Lung (tissue), 12 donors: ENCODE data around the gene DTL. TPM values are rescaled to one million over a fixed set of nuclear protein-coding genes. Genes with fewer than 3 reads are reported as not detected.

Experiments used
- ATAC-seq: fragments of 200-7000 bp; cut with Tn5 transposase; one replicate; pipeline ENCODE4 v1.9.1; 2020; ENCODE audit warnings: moderate number of reproducible peaks; ENCODE audit not compliant: insufficient read depth, low FRiP score
- DNase-seq, 3 donors: peaks; one replicate each; pipeline ENCODE4 v3.0.0-alpha.2; 2013 to 2017
- H3K27ac ChIP-seq, 2 donors: one replicate each; pipeline ENCODE4 v1.5.1; 2013; ENCODE audit warnings: mild to moderate bottlenecking in 2 of 2, moderate library complexity in 2 of 2, control low read depth in 1 of 2, inconsistent platforms in 1 of 2, low read depth in 1 of 2, low read length in 1 of 2
- H3K27me3 ChIP-seq, 3 donors: one replicate each; pipeline ENCODE4 v1.5.1; 2013; ENCODE audit warnings: low read length in 2 of 3; ENCODE audit not compliant: control insufficient read depth in 3 of 3, insufficient read depth in 3 of 3
- H3K36me3 ChIP-seq, 4 donors: one replicate each; pipeline ENCODE4 v1.5.1; 2013; ENCODE audit warnings: low read length in 4 of 4, mild to moderate bottlenecking in 1 of 4, moderate library complexity in 1 of 4; ENCODE audit not compliant: control insufficient read depth in 4 of 4, insufficient read depth in 4 of 4
- H3K4me1 ChIP-seq, 5 donors: one replicate each; pipeline ENCODE4 v1.5.1; 2013; ENCODE audit warnings: low read length in 5 of 5, mild to moderate bottlenecking in 2 of 5, moderate library complexity in 1 of 5; ENCODE audit not compliant: control insufficient read depth in 5 of 5, insufficient read depth in 5 of 5
- H3K4me3 ChIP-seq: one replicate; pipeline ENCODE4 v1.5.1; 2013; ENCODE audit warnings: mild to moderate bottlenecking, control low read depth, moderate library complexity
- H3K9ac ChIP-seq, 2 donors: one replicate each; pipeline ENCODE4 v1.5.1; 2013; ENCODE audit warnings: low read length in 2 of 2, control low read depth in 1 of 2; ENCODE audit not compliant: insufficient read depth in 1 of 2
- H3K9me3 ChIP-seq, 4 donors: one replicate each; pipeline ENCODE4 v1.5.1; 2013; ENCODE audit warnings: low read length in 3 of 4, mild to moderate bottlenecking in 1 of 4, moderate library complexity in 1 of 4; ENCODE audit not compliant: control insufficient read depth in 4 of 4, insufficient read depth in 3 of 4
- CTCF ChIP-seq: IDR thresholded peaks from 2 replicates; pipeline ENCODE4 v1.5.1; 2012; ENCODE audit warnings: mild to moderate bottlenecking; ENCODE audit errors: control extremely low read depth, extremely low read depth
- WGBS, 2 donors: extraction: QIAGEN DNeasy Blood & Tissue Kit; methylation state at CpG; one replicate each; pipeline ENCODE4 v1.1.7; 2013; 5-methylcytosine and 5-hydroxymethylcytosine counted together
- polyA plus RNA-seq, 2 donors: library from polyadenylated mRNA; stranded (reverse); fragments of 200-250 nt; gene quantifications; one replicate each; pipeline ENCODE4 v1.2.1, GENCODE V29; 2013
- total RNA-seq, 2 donors: library from RNA; depleted of rRNA in 1 of 2; stranded (reverse); fragments of >200 nt in 1 of 2; gene quantifications; one replicate each; pipeline ENCODE4 v1.2.1, GENCODE V29; 2014 to 2021
- donor health status: control.
- donor health status: control.
- donor health status: Bipolar disorder and iron deficiency.
- donor health status: healthy.
- donor health status: DM: yes; HTN: yes; CAD: no.

Gene DTL
- total and polyA plus RNA-seq, 4 donors, result 1.1 to 27.8 (median 3.4) TPM

- Histone ChIP-seq H3K9ac (no peak overlapping the region), H3K36me3 (no peaks in the 10 kb centered on the region), H3K27ac (peak overlapping the region in 1 of 2 donors; percentile 67), H3K4me3 (no peak overlapping the region), H3K9me3 (no peaks in the 10 kb centered on the region), H3K27me3 (no peaks in the 10 kb centered on the region), H3K4me1 (no peaks in the 10 kb centered on the region)
- no peak for ATAC-seq
- peak in 1 of 3 donors; percentile 36 for DNase-seq
- 72 to 77% methylated on average over 7 of the region's 7 CpGs for WGBS, 2 donors
- no peak for TF ChIP-seq CTCF
Observed at GRCh38 chr1:212118167-212118871, 82.8 kb downstream of the DTL start.

DNA sequence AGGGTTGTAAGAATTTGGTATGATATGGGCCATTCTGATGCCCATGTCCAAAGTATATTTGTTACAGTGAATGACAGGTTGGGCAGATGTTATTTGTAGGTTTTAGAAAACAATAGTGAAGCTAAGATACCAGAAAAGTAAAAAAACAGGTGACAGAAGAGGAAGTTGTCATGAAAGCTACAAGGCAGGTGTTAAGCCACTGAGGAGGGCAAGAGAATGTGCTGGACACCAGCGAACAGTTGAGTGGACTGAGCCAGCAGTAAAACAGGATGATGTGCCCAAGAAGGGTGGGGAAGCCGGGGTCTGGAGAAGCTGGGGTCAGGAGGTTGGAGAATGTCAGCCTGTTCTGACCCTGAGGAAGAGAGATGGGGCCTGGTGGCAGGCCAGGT lies 83.3 kb downstream of the DTL start:
- Histone ChIP-seq H3K4me3 (no peak overlapping the region), H3K36me3 (no peaks in the 10 kb centered on the region), H3K9me3 (no peaks in the 10 kb centered on the region), H3K4me1 (no peaks in the 10 kb centered on the region), H3K27ac (peak overlapping the region in 1 of 2 donors; percentile 67), H3K9ac (no peak overlapping the region), H3K27me3 (no peaks in the 10 kb centered on the region)
- no peak for TF ChIP-seq CTCF
- WGBS, 2 donors, result 86 to 100% methylated on average over 2 of the region's 2 CpGs
- DNase-seq (no peak), ATAC-seq (no peak)

DNA sequence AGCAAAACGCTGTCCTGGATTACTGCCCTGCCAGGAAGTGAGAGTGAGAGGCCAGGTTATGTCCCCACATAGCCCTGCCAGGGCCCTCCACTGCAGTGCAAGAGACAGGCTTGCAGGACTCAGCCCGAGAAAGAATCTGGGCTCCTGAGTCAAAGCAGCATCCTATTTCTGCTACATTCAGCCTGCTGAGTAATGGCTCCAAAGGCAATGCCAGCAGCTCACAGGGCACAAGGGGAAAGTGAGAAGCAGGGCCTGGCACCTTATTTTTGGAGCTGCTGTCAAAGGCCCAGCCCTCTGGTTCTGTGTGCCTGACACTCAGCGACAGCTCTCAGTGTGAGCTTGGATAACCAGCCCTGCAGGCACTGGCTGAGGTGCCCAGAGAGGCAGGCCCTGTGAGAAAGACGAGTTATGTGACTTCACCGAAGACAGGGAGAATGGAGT lies 83.9 kb downstream of the DTL start:
- ATAC-seq, result no peak
- Histone ChIP-seq H3K27me3 (no peaks in the 10 kb centered on the region), H3K36me3 (no peaks in the 10 kb centered on the region), H3K4me1 (no peaks in the 10 kb centered on the region), H3K9me3 (no peaks in the 10 kb centered on the region), H3K27ac (peak overlapping the region in 1 of 2 donors; percentile 67), H3K9ac (no peak overlapping the region), H3K4me3 (no peak overlapping the region)
- DNase-seq, result no peak
- TF ChIP-seq CTCF, result no peak
- WGBS, 2 donors, result 71 to 83% methylated on average over 5 of the region's 5 CpGs

- 97 to 99% methylated on average over 3 of the region's 3 CpGs for WGBS, 2 donors
- Histone ChIP-seq H3K9ac (no peak overlapping the region), H3K4me3 (no peak overlapping the region), H3K4me1 (no peaks in the 10 kb centered on the region), H3K27me3 (no peaks in the 10 kb centered on the region), H3K36me3 (no peaks in the 10 kb centered on the region), H3K9me3 (no peaks in the 10 kb centered on the region), H3K27ac (peak overlapping the region in 1 of 2 donors; percentile 50)
- no peak for ATAC-seq
- no peak for DNase-seq
- TF ChIP-seq CTCF, result no peak
Observed at GRCh38 chr1:212119863-212120262, 84.3 kb downstream of the DTL start.
